HG03175 (cell line): ENCODE results near the gene SH3PXD2A.

Source experiments
- ATAC-seq: cut with Tn5 transposase; IDR thresholded peaks from one replicate; pipeline ENCODE4 v1.9.1; 2021; ENCODE audit warnings: mild to moderate bottlenecking, moderate library complexity; ENCODE audit not compliant: unreplicated experiment

The SH3PXD2A gene

GRCh38 chr10:103693812-103694205 is 161.6 kb downstream of the SH3PXD2A start:
- no peak for ATAC-seq

DNA sequence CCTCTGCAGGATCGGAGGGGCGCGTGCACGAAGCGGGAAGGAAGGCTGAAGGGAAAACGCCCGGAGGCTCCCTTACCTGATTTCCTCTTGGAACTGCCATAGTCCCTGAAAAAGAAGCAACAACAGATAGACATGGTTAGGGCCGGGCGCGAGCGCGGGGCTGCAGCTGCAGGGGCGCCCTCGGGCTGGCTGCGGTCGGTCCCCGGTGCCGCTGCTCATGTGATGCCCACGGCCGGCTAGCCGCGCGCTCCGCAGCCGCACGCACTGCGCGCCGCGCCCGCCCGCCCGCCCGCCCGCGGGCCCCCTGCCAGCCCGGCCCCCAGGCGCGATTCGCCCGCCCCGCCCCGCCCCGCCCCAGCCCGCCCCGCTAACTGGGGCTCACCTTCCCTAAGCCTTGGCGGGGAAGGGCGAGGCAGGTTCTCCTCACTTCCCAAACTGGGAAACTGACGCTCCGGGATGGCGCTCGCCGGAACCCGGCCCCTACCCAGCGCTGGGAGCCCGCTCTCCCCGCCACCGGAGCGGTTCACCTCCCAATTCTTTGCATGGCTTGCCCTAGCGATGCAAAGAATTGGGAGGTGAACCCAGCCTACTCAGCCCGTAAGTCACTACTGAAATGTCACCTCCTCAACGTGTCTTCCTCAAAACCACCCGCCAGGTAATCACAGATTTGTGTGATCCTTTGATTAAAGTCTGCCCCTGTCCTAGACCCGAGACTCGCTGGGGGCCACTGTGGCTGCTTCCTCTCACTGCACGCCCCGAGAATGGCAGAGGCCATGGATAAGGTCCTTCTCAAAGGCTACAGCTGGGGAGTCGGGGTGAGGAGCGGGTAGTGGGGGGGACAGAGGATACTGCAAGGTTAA is 162.2 kb downstream of the SH3PXD2A start:
- ATAC-seq: peak; percentile 34

DNA sequence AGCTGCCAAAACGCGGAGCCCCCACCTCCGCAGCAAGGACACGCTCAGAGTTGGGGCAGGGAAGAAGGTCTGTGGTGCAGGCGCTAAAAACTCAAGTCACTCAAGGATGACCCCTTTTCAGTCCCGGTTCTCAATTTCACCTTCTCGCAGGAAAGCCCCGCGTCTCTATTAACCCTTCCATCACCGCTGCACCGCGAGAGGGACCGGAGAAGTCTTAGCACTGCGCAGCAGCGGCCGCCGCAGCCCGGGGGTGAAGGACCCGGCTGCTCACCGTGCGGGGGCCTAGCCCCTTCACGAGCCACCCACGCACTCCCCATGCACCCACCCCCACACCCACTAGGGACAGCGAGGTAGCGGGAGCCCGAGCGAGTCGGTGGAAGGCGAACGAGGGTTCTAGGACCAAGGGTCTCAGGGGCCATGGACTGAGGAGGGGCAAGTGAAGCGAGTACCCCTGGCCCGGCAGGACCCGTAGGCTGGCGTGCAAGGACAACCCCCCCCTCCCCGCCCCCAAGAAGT is 162.9 kb downstream of the SH3PXD2A start:
- ATAC-seq: peak; percentile 54

- peak; percentile 36 for ATAC-seq
Observed at GRCh38 chr10:103691723-103692435, 163.5 kb downstream of the SH3PXD2A start.

DNA sequence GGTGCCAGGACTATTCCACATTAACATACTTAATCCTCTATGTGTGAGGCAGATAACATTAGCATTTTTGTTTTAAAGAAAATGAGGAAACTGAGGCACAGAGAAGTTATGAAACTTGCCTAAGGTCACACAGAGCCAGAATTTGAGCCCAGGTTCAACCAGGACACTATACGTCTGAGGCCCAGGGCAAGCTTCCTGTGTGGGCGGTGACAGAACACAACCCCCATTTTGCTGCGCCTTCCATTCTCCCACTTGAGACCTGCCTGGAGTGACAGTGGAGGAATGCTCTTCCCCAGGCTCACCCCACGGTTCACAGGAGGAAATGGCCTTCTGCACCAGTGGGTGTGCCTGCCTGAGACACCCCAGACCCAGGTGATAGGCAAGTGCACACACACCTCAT is 164.1 kb downstream of the SH3PXD2A start:
- ATAC-seq: no peak

DNA sequence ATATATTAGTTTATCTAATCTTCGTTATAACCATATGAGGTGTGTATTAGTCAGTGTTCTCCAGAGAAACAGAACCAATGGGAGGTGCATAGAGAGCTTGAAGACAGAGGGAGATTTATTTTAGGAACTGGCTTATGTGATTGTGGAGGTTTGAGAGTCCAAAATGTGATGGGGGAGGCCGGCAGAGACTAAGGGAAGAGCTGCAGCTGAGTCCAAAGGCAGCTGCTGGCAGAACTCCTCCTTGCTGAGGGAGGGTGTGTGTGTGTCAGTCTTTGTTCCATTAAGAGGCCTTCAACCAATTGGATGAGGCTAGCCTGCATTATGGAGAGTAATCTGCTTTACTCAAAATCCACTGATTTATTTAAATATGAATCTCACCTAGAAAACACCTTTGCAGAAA is 165.1 kb downstream of the SH3PXD2A start:
- ATAC-seq: no peak

DNA sequence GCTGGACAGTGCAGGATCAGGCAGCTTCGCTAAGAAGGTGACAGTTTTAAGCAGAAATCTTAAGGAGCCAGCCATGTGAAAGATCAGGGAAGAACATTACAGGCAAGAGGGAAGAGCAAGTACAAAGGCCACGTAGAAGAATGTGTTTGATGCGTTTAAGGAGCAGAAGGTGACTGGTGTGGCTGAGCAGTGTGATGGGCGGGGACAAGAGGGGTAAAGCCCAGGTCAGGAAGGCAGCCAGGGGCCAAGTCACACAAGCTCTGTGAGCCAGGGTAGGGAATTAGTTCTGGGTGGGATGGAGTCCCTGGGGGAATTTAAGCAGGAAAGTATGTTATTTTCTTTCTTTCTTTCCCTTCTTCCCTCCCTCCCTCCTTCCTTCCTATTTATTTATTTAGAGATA is 166.9 kb downstream of the SH3PXD2A start:
- no peak for ATAC-seq

GRCh38 chr10:103687718-103688117 is 167.7 kb downstream of the SH3PXD2A start:
- ATAC-seq: no peak

DNA sequence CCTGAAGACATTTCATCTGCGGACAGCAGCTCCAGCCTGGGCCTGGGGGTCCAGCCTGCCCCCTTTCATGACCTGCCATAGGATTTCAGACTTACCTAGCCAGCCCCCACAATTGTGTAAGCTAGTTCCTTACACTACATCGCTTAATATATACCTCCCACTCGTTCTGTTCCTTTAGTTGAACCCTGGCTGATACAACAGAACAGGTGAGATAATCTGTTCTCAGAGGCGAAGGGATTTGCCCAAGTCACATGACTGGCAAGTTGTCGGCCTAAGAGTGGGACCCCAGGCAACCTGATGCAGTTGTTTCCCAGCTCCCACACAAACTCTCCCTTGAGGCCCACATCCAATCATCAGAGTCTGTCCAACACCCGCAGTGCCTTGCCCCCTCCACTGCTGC is 168.2 kb downstream of the SH3PXD2A start:
- no peak for ATAC-seq

GRCh38 chr10:103685880-103686669 is 169.3 kb downstream of the SH3PXD2A start:
- ATAC-seq: peak; percentile 85

DNA sequence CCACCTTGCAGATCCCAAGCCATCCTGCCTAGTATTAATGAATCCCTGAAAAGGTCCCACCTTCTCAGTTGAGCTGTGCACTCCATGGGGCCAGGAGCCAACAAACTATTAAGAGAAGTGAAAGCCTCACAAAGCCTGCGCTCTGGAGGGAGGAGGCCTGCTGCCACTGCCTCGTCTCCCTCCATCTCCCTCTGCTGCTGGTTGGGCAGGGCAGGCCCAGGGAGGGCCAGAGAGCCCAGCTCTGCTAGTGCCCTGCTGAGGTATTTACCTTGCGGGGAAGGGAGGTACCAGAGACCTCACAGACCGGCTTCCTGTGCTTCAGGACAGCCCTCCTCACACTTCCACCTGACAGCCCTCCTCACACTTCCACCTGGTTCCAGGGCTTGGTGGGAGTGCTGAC is 171.5 kb downstream of the SH3PXD2A start:
- no peak for ATAC-seq

GRCh38 chr10:103682631-103683030 is 172.7 kb downstream of the SH3PXD2A start:
- ATAC-seq: no peak

- ATAC-seq: no peak
Observed at GRCh38 chr10:103681617-103682399, 173.6 kb downstream of the SH3PXD2A start.

GRCh38 chr10:103680869-103681236 is 174.5 kb downstream of the SH3PXD2A start:
- ATAC-seq: no peak

DNA sequence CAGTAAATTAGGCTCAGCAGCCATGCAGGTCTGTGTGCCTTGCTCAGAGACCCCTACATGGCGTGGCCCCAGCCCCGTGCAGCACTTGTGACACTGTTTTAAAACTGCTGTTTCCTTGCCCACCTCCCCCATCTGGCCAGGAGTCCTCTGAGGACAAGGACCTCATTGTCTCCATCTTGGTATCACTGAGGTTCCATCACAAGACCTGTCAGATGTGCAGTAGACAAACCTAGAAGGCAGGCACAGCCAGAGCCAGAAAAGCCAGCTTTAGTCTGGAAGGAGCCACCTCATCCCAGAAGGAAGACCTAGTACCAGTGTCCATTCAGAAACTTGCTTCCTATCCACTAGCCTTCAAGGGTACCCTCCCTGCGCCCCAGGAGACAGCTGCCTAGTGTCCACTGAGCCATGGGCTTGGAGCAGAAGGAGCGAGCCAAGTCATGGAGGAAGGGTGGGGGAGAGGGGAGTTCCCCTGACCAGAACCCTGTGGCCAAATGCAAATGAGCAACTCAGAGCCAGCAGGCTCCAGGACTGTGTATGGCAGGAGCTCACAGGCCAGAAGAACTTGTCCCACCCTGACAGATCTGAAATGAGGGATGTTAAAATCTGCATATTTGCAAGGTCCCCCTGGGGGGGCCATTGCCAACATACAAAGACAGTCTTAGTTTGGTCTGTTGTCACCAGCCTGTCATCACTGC is 176.1 kb downstream of the SH3PXD2A start:
- peak; percentile 59 for ATAC-seq

GRCh38 chr10:103678178-103678526 is 177.2 kb downstream of the SH3PXD2A start:
- peak; percentile 86 for ATAC-seq

DNA sequence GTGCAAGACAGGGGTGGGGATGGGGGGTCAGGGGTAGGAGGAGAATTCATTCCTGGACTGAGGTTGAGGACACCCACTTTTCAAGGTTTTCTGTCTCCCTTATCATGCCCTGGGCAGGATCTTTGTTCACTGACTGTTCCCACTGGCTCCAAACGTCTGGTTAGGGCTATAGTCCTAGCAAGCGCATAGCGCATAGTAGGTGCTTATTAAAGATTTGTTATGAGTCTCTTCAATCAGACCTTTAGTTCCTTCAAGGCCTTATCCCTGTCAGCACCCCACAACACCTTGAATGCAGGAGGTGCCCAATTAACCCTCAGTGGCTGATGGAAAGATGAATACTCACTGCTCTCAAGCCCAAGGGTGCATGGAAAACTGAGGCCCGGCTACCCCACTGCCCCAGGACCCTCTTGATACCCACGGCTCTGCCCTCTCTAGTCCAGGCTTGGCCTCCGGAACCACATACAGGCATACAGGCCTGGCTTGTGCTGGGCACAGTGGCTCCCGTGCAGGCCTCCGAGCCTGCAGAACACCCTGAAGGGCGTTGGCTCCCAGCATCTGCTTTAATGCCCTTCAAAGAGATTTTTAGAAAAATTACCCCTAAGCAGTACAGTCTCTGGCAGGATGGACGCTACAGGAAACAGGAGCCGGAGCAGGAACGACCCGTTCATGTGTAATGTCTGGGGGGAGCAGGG is 177.7 kb downstream of the SH3PXD2A start:
- no peak for ATAC-seq

DNA sequence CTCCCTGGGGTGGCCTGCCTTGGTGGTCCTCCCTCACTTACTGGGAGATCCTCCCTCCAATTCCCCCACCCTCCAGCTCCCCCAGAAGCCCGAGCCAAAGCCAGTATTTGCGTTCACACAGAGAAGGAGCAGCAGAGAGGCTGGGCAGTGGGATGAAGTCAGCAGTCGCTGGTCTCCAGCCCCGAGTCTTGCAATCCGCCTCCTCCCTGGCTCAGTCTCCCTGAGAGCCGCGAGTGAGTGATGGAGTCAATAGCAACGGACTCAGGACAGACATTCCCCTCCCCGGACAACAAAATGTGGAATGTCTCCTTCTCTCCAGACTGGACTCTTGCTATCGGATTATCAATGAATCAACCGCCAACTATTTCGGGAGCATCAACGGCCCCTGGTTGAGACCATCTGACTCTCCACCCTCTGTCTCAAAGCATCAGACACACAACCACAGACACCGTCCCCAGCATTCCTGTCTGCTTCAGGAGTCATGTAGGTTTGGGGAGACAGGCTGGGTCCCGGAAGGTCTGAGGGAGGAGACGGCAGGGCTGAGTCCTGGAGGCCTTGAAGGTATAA is 178.4 kb downstream of the SH3PXD2A start:
- no peak for ATAC-seq
